ENCODE data around the gene NOP53. TPM values are rescaled to one million over a fixed set of nuclear protein-coding genes. Genes with fewer than 3 reads are reported as not detected.

The NOP53 gene
- total and polyA plus RNA-seq, 2 of the 13 experiments (the other 11 are each of a cell fraction or from before 2014, with no cell fraction given): 53.9 to 141 TPM

- no peak for TF ChIP-seq RORA (CRISPR knock-in tag; IDR thresholded peaks at IDR 0.05)
- TF ChIP-seq ZNF878 (CRISPR knock-in tag; IDR thresholded peaks at IDR 0.05): no peak
- 0 out of 2 replicates have a peak, but pooled peaks have one; percentile 55 for TF ChIP-seq POGK (CRISPR knock-in tag; conservative IDR thresholded peaks at IDR 0.05)
- TF ChIP-seq ZSCAN21 (CRISPR knock-in tag; IDR thresholded peaks at IDR 0.05; ENCODE audit: borderline replicate concordance): 0 out of 2 replicates have a peak, but pooled peaks have one; percentile 27
- TF ChIP-seq GTF3A (CRISPR knock-in tag; conservative IDR thresholded peaks at IDR 0.05): no peak
- TF ChIP-seq SNAPC4 (CRISPR knock-in tag; IDR thresholded peaks at IDR 0.05): no peak
- TF ChIP-seq JUN (CRISPR knock-in tag; IDR thresholded peaks at IDR 0.05): no peak
- TF ChIP-seq CEBPG (CRISPR knock-in tag; IDR thresholded peaks at IDR 0.05): peak; percentile 17; the same call in 1 of the 2 replicates
- TF ChIP-seq ZNF788 (CRISPR knock-in tag; IDR thresholded peaks at IDR 0.05; ENCODE audit: borderline replicate concordance): peak; percentile 77
- peak; percentile 93; the same call in 1 of the 2 replicates for TF ChIP-seq GLI4 (CRISPR knock-in tag; IDR thresholded peaks at IDR 0.05; ENCODE audit: borderline replicate concordance)
- no peak for TF ChIP-seq ZNF282 (IDR thresholded peaks at IDR 0.05; ENCODE audit: partially characterized antibody)
- TF ChIP-seq ZNF552 (CRISPR knock-in tag; IDR thresholded peaks at IDR 0.05; ENCODE audit: borderline replicate concordance): no peak
- no peak for TF ChIP-seq MYNN (CRISPR knock-in tag; IDR thresholded peaks at IDR 0.05; ENCODE audit: low read depth)
- no peak for TF ChIP-seq ZNF225 (CRISPR knock-in tag; IDR thresholded peaks at IDR 0.05)
- peak; percentile 76 for TF ChIP-seq ZNF280B (CRISPR knock-in tag; IDR thresholded peaks at IDR 0.05; ENCODE audit: borderline replicate concordance)
- TF ChIP-seq PAX8 (CRISPR knock-in tag; IDR thresholded peaks at IDR 0.05; ENCODE audit: borderline replicate concordance): no peak
Measured at GRCh38 chr19:47745010-47745901, at the start of gene NOP53 (continued).
